Ectodermal cell (in vitro differentiated cells): ENCODE measurements around the gene RPLP2.
A peak's percentile ranks its signal among the peaks of the same experiment; 100 is the strongest.

ENCODE experiments used
- H3K27ac ChIP-seq: 2 replicates; pipeline ENCODE4 v1.7.0; 2013; ENCODE audit warnings: mild to moderate bottlenecking, low read depth, low read length; ENCODE audit not compliant: insufficient read depth, poor library complexity, severe bottlenecking
- H3K27me3 ChIP-seq: 2 replicates; pipeline ENCODE4 v1.7.0; 2013; ENCODE audit warnings: mild to moderate bottlenecking, low read length; ENCODE audit not compliant: insufficient read depth, control insufficient read depth, poor library complexity, severe bottlenecking
- H3K36me3 ChIP-seq: one replicate; pipeline ENCODE4 v1.7.0; 2013; ENCODE audit warnings: low read length; ENCODE audit not compliant: control insufficient read depth, insufficient read depth
- H3K4me1 ChIP-seq: one replicate; pipeline ENCODE4 v1.7.0; 2013; ENCODE audit warnings: low read length; ENCODE audit not compliant: control insufficient read depth, insufficient read depth
- H3K4me3 ChIP-seq: 2 replicates; pipeline ENCODE4 v1.7.0; 2013; ENCODE audit warnings: low read depth, low read length, control low read depth; ENCODE audit not compliant: insufficient read depth
- H3K9me3 ChIP-seq: 2 replicates; pipeline ENCODE4 v1.7.0; 2013; ENCODE audit warnings: mild to moderate bottlenecking, low read length, moderate library complexity; ENCODE audit not compliant: control insufficient read depth
- whole genome bisulfite sequencing, 2 experiments: methylation state at CpG; one replicate each; pipeline ENCODE4 v1.1.7; 2013; ENCODE audit warnings: missing lambda C conversion rate in 2 of 2; 5-methylcytosine and 5-hydroxymethylcytosine counted together

RPLP2 gene

GRCh38 chr11:810040-810567, 337 bp downstream of the RPLP2 start:
- WGBS, 2 experiments: 1% methylated on average over 55 of the region's 55 CpGs
- H3K27ac ChIP-seq: peak overlapping the region; percentile 94

GRCh38 chr11:811446-812245, 1.9 kb downstream of the RPLP2 start:
- no peak overlapping the region for H3K27ac ChIP-seq
- peaks cover 26% of the 10 kb centered on the region for H3K36me3 ChIP-seq
- no peaks in the 10 kb centered on the region for H3K9me3 ChIP-seq
- no peaks in the 10 kb centered on the region for H3K27me3 ChIP-seq
- peaks cover 15% of the 10 kb centered on the region for H3K4me1 ChIP-seq
- H3K4me3 ChIP-seq: no peak overlapping the region
- 92 to 94% methylated on average over 14 of the region's 14 CpGs for WGBS, 2 experiments

More at GRCh38 chr11:810040-810567, 337 bp downstream of the RPLP2 start:
- H3K27me3 ChIP-seq: no peaks in the 10 kb centered on the region
- H3K9me3 ChIP-seq: no peaks in the 10 kb centered on the region
- H3K4me1 ChIP-seq: peaks cover 15% of the 10 kb centered on the region
- peaks cover 26% of the 10 kb centered on the region for H3K36me3 ChIP-seq
- peak overlapping the region; percentile 98 for H3K4me3 ChIP-seq

- Histone ChIP-seq H3K27me3 (no peaks in the 10 kb centered on the region), H3K4me3 (no peak overlapping the region), H3K27ac (no peak overlapping the region), H3K36me3 (peaks cover 26% of the 10 kb centered on the region), H3K4me1 (peaks cover 15% of the 10 kb centered on the region), H3K9me3 (no peaks in the 10 kb centered on the region)
- WGBS, 2 experiments: 94 to 96% methylated on average over 3 of the region's 3 CpGs
Observed at GRCh38 chr11:812390-812789, 2.6 kb downstream of the RPLP2 start.

- Histone ChIP-seq H3K36me3 (peaks cover 26% of the 10 kb centered on the region), H3K27ac (no peak overlapping the region), H3K27me3 (no peaks in the 10 kb centered on the region), H3K4me3 (no peak overlapping the region), H3K9me3 (no peaks in the 10 kb centered on the region), H3K4me1 (peaks cover 15% of the 10 kb centered on the region)
- WGBS, 2 experiments: 94 to 95% methylated on average over 6 of the region's 6 CpGs
Observed at GRCh38 chr11:813072-813455, 3.3 kb downstream of the RPLP2 start.

- WGBS, 2 experiments: 94 to 96% methylated on average over 9 of the region's 9 CpGs
- no peaks in the 10 kb centered on the region for H3K27me3 ChIP-seq
Observed at GRCh38 chr11:813456-814096, 3.8 kb downstream of the RPLP2 start.

GRCh38 chr11:815675-816432, 6.1 kb downstream of the RPLP2 start:
- peaks cover 26% of the 10 kb centered on the region for H3K36me3 ChIP-seq
- H3K27ac ChIP-seq: no peak overlapping the region
- peaks cover 21% of the 10 kb centered on the region for H3K4me1 ChIP-seq
- WGBS, 2 experiments: 93 to 94% methylated on average over 11 of the region's 11 CpGs
- H3K4me3 ChIP-seq: no peak overlapping the region
- no peaks in the 10 kb centered on the region for H3K9me3 ChIP-seq
- H3K27me3 ChIP-seq: no peaks in the 10 kb centered on the region

More at GRCh38 chr11:813456-814096, 3.8 kb downstream of the RPLP2 start:
- Histone ChIP-seq H3K9me3 (no peaks in the 10 kb centered on the region), H3K27ac (no peak overlapping the region), H3K4me3 (no peak overlapping the region), H3K4me1 (peaks cover 15% of the 10 kb centered on the region), H3K36me3 (peaks cover 26% of the 10 kb centered on the region)

GRCh38 chr11:816433-816779, 6.6 kb downstream of the RPLP2 start:
- Histone ChIP-seq H3K9me3 (no peaks in the 10 kb centered on the region), H3K36me3 (peaks cover 25% of the 10 kb centered on the region), H3K4me3 (no peak overlapping the region), H3K4me1 (peaks cover 17% of the 10 kb centered on the region), H3K27me3 (no peaks in the 10 kb centered on the region), H3K27ac (no peak overlapping the region)
- 74 to 83% methylated on average over 8 to 11 of the region's 11 CpGs for WGBS, 2 experiments

- Histone ChIP-seq H3K4me1 (peaks cover 12% of the 10 kb centered on the region), H3K27ac (no peak within 1 kb of the TSS)
- 67 to 68% methylated on average over 20 of the region's 20 CpGs for WGBS, 2 experiments
Observed at GRCh38 chr11:818396-819128, 8.8 kb downstream of the RPLP2 start, which contains the start of gene PNPLA2. PNPLA2 (plus strand) TSS chr11:818914; CDS start chr11:819719, 805 bp downstream.

GRCh38 chr11:819129-819931, 9.6 kb downstream of the RPLP2 start:
- peak overlapping the region; percentile 58 for H3K4me3 ChIP-seq
- H3K27me3 ChIP-seq: no peaks in the 10 kb centered on the region
- H3K9me3 ChIP-seq: no peaks in the 10 kb centered on the region
- no peak overlapping the region for H3K27ac ChIP-seq
- WGBS, 2 experiments: 3% methylated on average over 96 of the region's 96 CpGs
- H3K36me3 ChIP-seq: peaks cover 4% of the 10 kb centered on the region
- peaks cover 12% of the 10 kb centered on the region for H3K4me1 ChIP-seq

More at GRCh38 chr11:818396-819128, 8.8 kb downstream of the RPLP2 start, which contains the start of gene PNPLA2:
- peak within 1 kb of the TSS; percentile 58 for H3K4me3 ChIP-seq
- H3K36me3 ChIP-seq: peaks cover 4% of the 10 kb centered on the region
- H3K9me3 ChIP-seq: no peaks in the 10 kb centered on the region
- no peaks in the 10 kb centered on the region for H3K27me3 ChIP-seq
